GM21825 (cell line): ENCODE measurements around the gene AKR1C8.
"Not testable (repeated sequence)": the region's sequence is repeated elsewhere in the genome, so short reads cannot be mapped to it uniquely, and the experiment has no call there.

Experiments used
- ATAC-seq: cut with Tn5 transposase; IDR thresholded peaks from one replicate; pipeline ENCODE4 v1.9.1; 2021; ENCODE audit warnings: mild to moderate bottlenecking, moderate library complexity; ENCODE audit not compliant: unreplicated experiment

AKR1C8 gene

GRCh38 chr10:5168897-5169420, 16.0 kb downstream of the AKR1C8 start:
- no peak for ATAC-seq

GRCh38 chr10:5165738-5166137, 19.2 kb downstream of the AKR1C8 start:
- no peak for ATAC-seq

- no peak for ATAC-seq
Observed at GRCh38 chr10:5163487-5163886, 21.5 kb downstream of the AKR1C8 start.

- ATAC-seq = no peak
Observed at GRCh38 chr10:5159126-5159525, 25.8 kb downstream of the AKR1C8 start.

GRCh38 chr10:5157501-5157900, 27.4 kb downstream of the AKR1C8 start:
- ATAC-seq = no peak

GRCh38 chr10:5155951-5156350, 29.0 kb downstream of the AKR1C8 start:
- no peak for ATAC-seq

GRCh38 chr10:5151076-5151475, 33.9 kb downstream of the AKR1C8 start:
- ATAC-seq = no peak

- ATAC-seq = no peak
Observed at GRCh38 chr10:5148678-5149032, 36.3 kb downstream of the AKR1C8 start.

GRCh38 chr10:5147981-5148677, 36.8 kb downstream of the AKR1C8 start:
- no peak for ATAC-seq

- no peak for ATAC-seq
Observed at GRCh38 chr10:5147255-5147980, 37.5 kb downstream of the AKR1C8 start.

- ATAC-seq = no peak
Observed at GRCh38 chr10:5146920-5147254, 38.1 kb downstream of the AKR1C8 start.

- ATAC-seq = no peak
Observed at GRCh38 chr10:5143137-5143536, 41.8 kb downstream of the AKR1C8 start.

- no peak for ATAC-seq
Observed at GRCh38 chr10:5142199-5142598, 42.8 kb downstream of the AKR1C8 start.

- ATAC-seq = not testable (repeated sequence)
Observed at GRCh38 chr10:5137699-5138098, 47.3 kb downstream of the AKR1C8 start.

GRCh38 chr10:5136468-5137087, 48.4 kb downstream of the AKR1C8 start:
- no peak for ATAC-seq

GRCh38 chr10:5135581-5135980, 49.4 kb downstream of the AKR1C8 start:
- no peak for ATAC-seq

- ATAC-seq = no peak
Observed at GRCh38 chr10:5125315-5126044, 59.5 kb downstream of the AKR1C8 start.

- no peak for ATAC-seq
Observed at GRCh38 chr10:5123886-5124285, 61.1 kb downstream of the AKR1C8 start.

- not testable (repeated sequence) for ATAC-seq
Observed at GRCh38 chr10:5119997-5120396, 65.0 kb downstream of the AKR1C8 start.

- ATAC-seq = no peak
Observed at GRCh38 chr10:5117026-5117425, 67.9 kb downstream of the AKR1C8 start.

GRCh38 chr10:5116621-5117020, 68.3 kb downstream of the AKR1C8 start:
- no peak for ATAC-seq
